Nephron (organoid): ENCODE results near the gene SLC26A6.

Source experiments
- H3K27ac Mint-ChIP-seq, 3 experiments: 2 replicates each; pipeline ENCODE4 v1.8.0; 2020; ENCODE audit warnings: mixed read lengths in 3 of 3, mild to moderate bottlenecking in 2 of 3, moderate library complexity in 1 of 3
- H3K27me3 Mint-ChIP-seq: 2 replicates; pipeline ENCODE4 v1.8.0; 2021; ENCODE audit warnings: low read depth, mild to moderate bottlenecking, moderate library complexity, mixed read lengths
- H3K36me3 Mint-ChIP-seq: 2 replicates; pipeline ENCODE4 v1.8.0; 2020; ENCODE audit warnings: low read depth, mixed read lengths
- H3K4me1 Mint-ChIP-seq: 2 replicates; pipeline ENCODE4 v1.8.0; 2020; ENCODE audit warnings: mixed read lengths
- H3K4me3 Mint-ChIP-seq, 3 experiments: 2 replicates each; pipeline ENCODE4 v1.8.0; 2020; ENCODE audit warnings: mild to moderate bottlenecking in 3 of 3, mixed read lengths in 3 of 3, moderate library complexity in 2 of 3
- H3K9me3 Mint-ChIP-seq: 2 replicates; pipeline ENCODE4 v1.8.0; 2020; ENCODE audit warnings: mixed read lengths
- CTCF ChIP-seq, 3 experiments: fragments of 200-600 bp; sonication (generic); IDR thresholded peaks; one replicate each; pipeline ENCODE4 v1.5.0; 2021; ENCODE audit warnings: antibody characterized with exemption in 3 of 3; ENCODE audit not compliant: unreplicated experiment in 3 of 3

SLC26A6 gene

GRCh38 chr3:48598323-48599076, 36.8 kb downstream of the SLC26A6 start:
- Mint-ChIP-seq H3K9me3 (no peaks in the 10 kb centered on the region), H3K36me3 (peaks cover 42% of the 10 kb centered on the region), H3K4me1 (peaks cover 31% of the 10 kb centered on the region), H3K27me3 (no peaks in the 10 kb centered on the region), H3K27ac (peak overlapping the region; percentile 75 to 85 (median 78)), H3K4me3 (peak overlapping the region; percentile 28 to 49 (median 30))
- no peak for TF ChIP-seq CTCF (IDR thresholded peaks at IDR 0.05; ENCODE audit: unreplicated experiment in 3 of 3)

GRCh38 chr3:48597408-48597800, 37.9 kb downstream of the SLC26A6 start:
- Mint-ChIP-seq H3K27ac (peak overlapping the region in 2 of 3 experiments; percentile 57 to 78), H3K9me3 (no peaks in the 10 kb centered on the region), H3K27me3 (no peaks in the 10 kb centered on the region), H3K36me3 (peaks cover 33% of the 10 kb centered on the region), H3K4me1 (peaks cover 31% of the 10 kb centered on the region), H3K4me3 (no peak overlapping the region)
- no peak for TF ChIP-seq CTCF (IDR thresholded peaks at IDR 0.05; ENCODE audit: unreplicated experiment in 3 of 3)

GRCh38 chr3:48596676-48597407, 38.4 kb downstream of the SLC26A6 start:
- no peak for TF ChIP-seq CTCF (IDR thresholded peaks at IDR 0.05; ENCODE audit: unreplicated experiment in 3 of 3)
- Mint-ChIP-seq H3K27ac (peak overlapping the region in 2 of 3 experiments; percentile 57 to 78), H3K36me3 (peaks cover 30% of the 10 kb centered on the region), H3K4me1 (peaks cover 31% of the 10 kb centered on the region), H3K9me3 (no peaks in the 10 kb centered on the region), H3K27me3 (no peaks in the 10 kb centered on the region), H3K4me3 (no peak overlapping the region)

- no peaks in the 10 kb centered on the region for H3K9me3 Mint-ChIP-seq
- H3K27me3 Mint-ChIP-seq, result no peaks in the 10 kb centered on the region
- H3K4me3 Mint-ChIP-seq, result peak overlapping the region in 1 of 3 experiments; percentile 14
- H3K4me1 Mint-ChIP-seq, result peaks cover 31% of the 10 kb centered on the region
- peaks cover 30% of the 10 kb centered on the region for H3K36me3 Mint-ChIP-seq
- peak overlapping the region; percentile 41 to 57 (median 46) for H3K27ac Mint-ChIP-seq
- no peak for TF ChIP-seq CTCF (IDR thresholded peaks at IDR 0.05; ENCODE audit: unreplicated experiment in 3 of 3)
Measured at GRCh38 chr3:48596157-48596556, 39.1 kb downstream of the SLC26A6 start.

- Mint-ChIP-seq H3K4me3 (no peak overlapping the region), H3K4me1 (peaks cover 31% of the 10 kb centered on the region), H3K27ac (peak overlapping the region; percentile 41 to 57 (median 46)), H3K36me3 (peaks cover 26% of the 10 kb centered on the region), H3K27me3 (no peaks in the 10 kb centered on the region), H3K9me3 (no peaks in the 10 kb centered on the region)
- TF ChIP-seq CTCF (IDR thresholded peaks at IDR 0.05; ENCODE audit: unreplicated experiment in 3 of 3), result no peak
Measured at GRCh38 chr3:48595526-48596121, 39.6 kb downstream of the SLC26A6 start.
